HepG2 (cell line): ENCODE measurements around the gene METAP1D. TPM values are rescaled to one million over a fixed set of nuclear protein-coding genes. Genes with fewer than 3 reads are reported as not detected.

ENCODE experiments used
- ARHGAP35 ChIP-seq: sonication (generic); formaldehyde crosslinking; IDR thresholded peaks from 2 replicates; pipeline ENCODE4 v1.9.0; 2022; ENCODE audit warnings: mild to moderate bottlenecking, inconsistent platforms, moderate library complexity, missing genetic modification reagents, borderline replicate concordance
- FOSL2 ChIP-seq: sonication (generic); formaldehyde crosslinking; IDR thresholded peaks from 2 replicates; pipeline ENCODE4 v1.4.0; 2020; ENCODE audit warnings: missing genetic modification reagents
- GATAD1 ChIP-seq: IDR thresholded peaks from 2 replicates; pipeline ENCODE4 v1.6.1; 2016; ENCODE audit warnings: missing genetic modification reagents, missing compliant biosample characterization
- MTF2 ChIP-seq: sonication (generic); formaldehyde crosslinking; IDR thresholded peaks from 2 replicates; pipeline ENCODE4 v1.5.0; 2020; ENCODE audit warnings: missing genetic modification reagents, borderline replicate concordance
- MXI1 ChIP-seq: IDR thresholded peaks from 3 replicates; pipeline ENCODE4 v1.6.1; 2012; ENCODE audit warnings: low read depth, low read length, inconsistent platforms, borderline replicate concordance
- NR2F6 ChIP-seq, 2 experiments: IDR thresholded peaks; 2 replicates each; pipeline ENCODE4 v1.6.1; 2016; ENCODE audit warnings: antibody characterized with exemption in 1 of 2, mild to moderate bottlenecking in 1 of 2
- PPARG ChIP-seq: conservative IDR thresholded peaks from 2 replicates; pipeline ENCODE4 v1.6.1; 2016; ENCODE audit warnings: missing biosample characterization, missing genetic modification reagents
- SOX13 ChIP-seq, 3 experiments: fragments of 450-650 bp in 1 of 3; sonication (generic) in 1 of 3; formaldehyde crosslinking in 1 of 3; IDR thresholded peaks in 2 of 3; conservative IDR thresholded peaks in 1 of 3; 2 replicates each; pipeline versions ENCODE4 v1.5.0 to v1.6.1; 2016 to 2020; ENCODE audit warnings: antibody characterized with exemption in 1 of 3, mild to moderate bottlenecking in 1 of 3, missing compliant biosample characterization in 1 of 3, missing genetic modification reagents in 1 of 3, moderate library complexity in 1 of 3
- SOX5 ChIP-seq: IDR thresholded peaks from 2 replicates; pipeline ENCODE4 v1.6.1; 2016; ENCODE audit warnings: borderline replicate concordance
- SP1 ChIP-seq, 2 experiments: fragments of 450-650 bp in 1 of 2; sonication (generic) in 1 of 2; formaldehyde crosslinking in 1 of 2; IDR thresholded peaks; 2 replicates each; pipeline versions ENCODE4 v1.4.0 to v1.6.1; 2016 to 2020; ENCODE audit warnings: missing genetic modification reagents in 1 of 2
- SSRP1 ChIP-seq: IDR thresholded peaks from 2 replicates; pipeline ENCODE4 v1.6.1; 2016; ENCODE audit warnings: control low read depth
- ZFAT ChIP-seq: sonication (generic); formaldehyde crosslinking; conservative IDR thresholded peaks from 2 replicates; pipeline ENCODE4 v1.8.1; 2023; ENCODE audit warnings: missing genetic modification reagents, inconsistent platforms
- ZFP36 ChIP-seq: fragments of 150-350 bp; IDR thresholded peaks from 2 replicates; pipeline ENCODE4 v1.6.1; 2018; ENCODE audit warnings: borderline replicate concordance, low read length, low read depth; ENCODE audit not compliant: partially characterized antibody
- ZNF614 ChIP-seq: IDR thresholded peaks from 2 replicates; pipeline ENCODE4 v1.6.1; 2018; ENCODE audit warnings: missing biosample characterization, missing genetic modification reagents, inconsistent platforms, borderline replicate concordance
- ZNF761 ChIP-seq: sonication (generic); formaldehyde crosslinking; conservative IDR thresholded peaks from 2 replicates; pipeline ENCODE4 v1.4.0; 2020; ENCODE audit warnings: mild to moderate bottlenecking, missing genetic modification reagents
- ZNF816 ChIP-seq: sonication (generic); formaldehyde crosslinking; IDR thresholded peaks from 2 replicates; pipeline ENCODE4 v1.8.0; 2022; ENCODE audit warnings: missing genetic modification reagents, mild to moderate bottlenecking, borderline replicate concordance
- ZSCAN9 ChIP-seq: IDR thresholded peaks from 2 replicates; pipeline ENCODE4 v1.6.1; 2016; ENCODE audit warnings: borderline replicate concordance
- polyA plus RNA-seq, 8 experiments: library from polyadenylated mRNA; depleted of rRNA in 3 of 8; stranded (reverse) in 7 of 8; unstranded in 1 of 8; fragments of >200 nt; fragmentation: Illumina TruSeq in 4 of 8; extraction: Trizol in 4 of 8; gene quantifications; 2 replicates each; pipeline versions ENCODE4 v1.2.1 to v1.2.3, GENCODE V29; 2011 to 2016; ENCODE audit warnings: low read depth in 4 of 8, missing spikeins in 1 of 8, mixed read lengths in 1 of 8; ENCODE audit not compliant: insufficient read depth in 1 of 8
- total RNA-seq, 5 experiments: library from RNA; depleted of rRNA; stranded (reverse); fragments of >200 nt; fragmentation: Illumina TruSeq; extraction: Trizol; gene quantifications; 2 replicates each; pipeline ENCODE4 v1.2.3, GENCODE V29; 2016; ENCODE audit warnings: low read depth in 1 of 5
- TF ChIP-seq, protein P1 (sequence below): sonication (generic); formaldehyde crosslinking; IDR thresholded peaks from 2 replicates; pipeline ENCODE4 v1.4.0; 2020; ENCODE audit warnings: low read depth, mild to moderate bottlenecking, missing genetic modification reagents
- TF ChIP-seq, protein P2 (sequence below): sonication (generic); formaldehyde crosslinking; IDR thresholded peaks from 2 replicates; pipeline ENCODE4 v1.4.0; 2020; ENCODE audit warnings: missing genetic modification reagents

The METAP1D gene
- total and polyA plus RNA-seq, 2 of the 13 experiments (the other 11 are each of a cell fraction or from before 2014, with no cell fraction given), result 14.7 to 21.6 TPM

DNA sequence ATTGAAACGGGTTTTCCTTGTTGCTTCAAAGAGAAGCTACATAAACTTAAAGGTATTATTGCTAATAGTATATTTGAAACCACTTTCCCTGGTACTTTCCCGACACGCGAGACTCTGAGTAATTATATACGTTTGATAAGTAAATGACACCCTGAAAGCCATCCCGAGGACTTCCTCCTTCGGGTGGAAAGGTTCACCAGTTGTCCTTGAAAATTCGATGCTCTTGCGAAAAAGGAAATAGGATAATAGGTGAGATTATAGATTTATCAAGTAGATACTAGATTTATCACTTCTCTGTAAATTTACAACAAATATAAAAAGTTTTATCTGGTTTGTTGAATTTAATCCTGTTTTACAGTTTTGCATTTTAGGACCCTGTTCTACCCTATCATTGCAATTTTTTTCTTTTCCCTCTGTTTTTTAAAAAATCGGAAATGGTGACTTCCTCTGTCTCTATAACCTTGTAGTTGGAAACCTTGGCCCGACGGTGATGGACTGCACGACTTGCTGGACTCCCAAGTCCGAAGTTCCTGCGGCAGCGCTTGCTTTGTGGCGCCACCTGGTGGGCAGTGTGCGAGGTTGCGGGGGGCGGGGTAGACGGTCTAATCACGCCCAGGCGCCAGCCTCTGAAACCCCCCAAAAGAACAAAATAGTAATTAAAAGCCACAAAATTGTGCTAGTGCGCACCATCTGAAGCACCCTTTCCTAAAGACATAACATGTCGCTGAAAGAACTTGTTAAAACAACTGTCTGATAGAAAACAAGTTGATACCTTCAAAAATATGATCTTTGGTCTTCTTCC is 103.9 kb downstream of the METAP1D start (continued):
- no peak for TF ChIP-seq ZFAT
- TF ChIP-seq ARHGAP35 (CRISPR knock-in tag), result 0 out of 2 replicates have a peak, but pooled peaks have one; percentile 46
- TF ChIP-seq SP1 (IDR thresholded peaks at IDR 0.05), result no peak
- TF ChIP-seq SP1 (CRISPR knock-in tag; IDR thresholded peaks at IDR 0.05), result peak; percentile 79
- 0 out of 2 replicates have a peak, but pooled peaks have one; percentile 57 for TF ChIP-seq ZNF761 (CRISPR knock-in tag)
- TF ChIP-seq SSRP1, result peak; percentile 63; the same call in 1 of the 2 replicates
- peak; percentile 26; the same call in 1 of the 2 replicates for TF ChIP-seq ZSCAN9 (CRISPR knock-in tag)
- 0 out of 2 replicates have a peak, but pooled peaks have one; percentile 11 for TF ChIP-seq PPARG
- TF ChIP-seq NR2F6 (IDR thresholded peaks at IDR 0.05), result no peak
- TF ChIP-seq NR2F6 (CRISPR knock-in tag; IDR thresholded peaks at IDR 0.05), result peak; percentile 38; the same call in 1 of the 2 replicates
- TF ChIP-seq, protein P1, sequence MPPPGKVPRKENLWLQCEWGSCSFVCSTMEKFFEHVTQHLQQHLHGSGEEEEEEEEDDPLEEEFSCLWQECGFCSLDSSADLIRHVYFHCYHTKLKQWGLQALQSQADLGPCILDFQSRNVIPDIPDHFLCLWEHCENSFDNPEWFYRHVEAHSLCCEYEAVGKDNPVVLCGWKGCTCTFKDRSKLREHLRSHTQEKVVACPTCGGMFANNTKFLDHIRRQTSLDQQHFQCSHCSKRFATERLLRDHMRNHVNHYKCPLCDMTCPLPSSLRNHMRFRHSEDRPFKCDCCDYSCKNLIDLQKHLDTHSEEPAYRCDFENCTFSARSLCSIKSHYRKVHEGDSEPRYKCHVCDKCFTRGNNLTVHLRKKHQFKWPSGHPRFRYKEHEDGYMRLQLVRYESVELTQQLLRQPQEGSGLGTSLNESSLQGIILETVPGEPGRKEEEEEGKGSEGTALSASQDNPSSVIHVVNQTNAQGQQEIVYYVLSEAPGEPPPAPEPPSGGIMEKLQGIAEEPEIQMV (CRISPR knock-in tag), result peak; percentile 68; the same call in 1 of the 2 replicates
- TF ChIP-seq MTF2 (CRISPR knock-in tag), result peak; percentile 68; the same call in 1 of the 2 replicates
- no peak for TF ChIP-seq SOX13 (IDR thresholded peaks at IDR 0.05)
- peak in 1 of 2 experiments; percentile 28; a peak in 1 of 4 replicates for TF ChIP-seq SOX13 (CRISPR knock-in tag; conservative IDR thresholded peaks at IDR 0.05 in 1 of 2, IDR thresholded peaks at IDR 0.05 in 1 of 2)
- peak; percentile 48; the same call in 1 of the 3 replicates for TF ChIP-seq MXI1
- TF ChIP-seq, protein P2, sequence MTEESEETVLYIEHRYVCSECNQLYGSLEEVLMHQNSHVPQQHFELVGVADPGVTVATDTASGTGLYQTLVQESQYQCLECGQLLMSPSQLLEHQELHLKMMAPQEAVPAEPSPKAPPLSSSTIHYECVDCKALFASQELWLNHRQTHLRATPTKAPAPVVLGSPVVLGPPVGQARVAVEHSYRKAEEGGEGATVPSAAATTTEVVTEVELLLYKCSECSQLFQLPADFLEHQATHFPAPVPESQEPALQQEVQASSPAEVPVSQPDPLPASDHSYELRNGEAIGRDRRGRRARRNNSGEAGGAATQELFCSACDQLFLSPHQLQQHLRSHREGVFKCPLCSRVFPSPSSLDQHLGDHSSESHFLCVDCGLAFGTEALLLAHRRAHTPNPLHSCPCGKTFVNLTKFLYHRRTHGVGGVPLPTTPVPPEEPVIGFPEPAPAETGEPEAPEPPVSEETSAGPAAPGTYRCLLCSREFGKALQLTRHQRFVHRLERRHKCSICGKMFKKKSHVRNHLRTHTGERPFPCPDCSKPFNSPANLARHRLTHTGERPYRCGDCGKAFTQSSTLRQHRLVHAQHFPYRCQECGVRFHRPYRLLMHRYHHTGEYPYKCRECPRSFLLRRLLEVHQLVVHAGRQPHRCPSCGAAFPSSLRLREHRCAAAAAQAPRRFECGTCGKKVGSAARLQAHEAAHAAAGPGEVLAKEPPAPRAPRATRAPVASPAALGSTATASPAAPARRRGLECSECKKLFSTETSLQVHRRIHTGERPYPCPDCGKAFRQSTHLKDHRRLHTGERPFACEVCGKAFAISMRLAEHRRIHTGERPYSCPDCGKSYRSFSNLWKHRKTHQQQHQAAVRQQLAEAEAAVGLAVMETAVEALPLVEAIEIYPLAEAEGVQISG (CRISPR knock-in tag), result 0 out of 2 replicates have a peak, but pooled peaks have one; percentile 24
- peak; percentile 70; the same call in 1 of the 2 replicates for TF ChIP-seq ZNF816
- peak; percentile 63 for TF ChIP-seq FOSL2 (CRISPR knock-in tag)
- TF ChIP-seq SOX5 (CRISPR knock-in tag), result peak; percentile 42; the same call in 1 of the 2 replicates
- peak; percentile 79; the same call in 1 of the 2 replicates for TF ChIP-seq ZNF614 (CRISPR knock-in tag)
- TF ChIP-seq ZFP36, result no peak
- peak; percentile 32; the same call in 1 of the 2 replicates for TF ChIP-seq GATAD1
